ENCODE data around the gene CNFN. TPM values are rescaled to one million over a fixed set of nuclear protein-coding genes. Genes with fewer than 3 reads are reported as not detected.
A peak's percentile ranks its signal among the peaks of the same experiment; 100 is the strongest.

CNFN gene, protein sequence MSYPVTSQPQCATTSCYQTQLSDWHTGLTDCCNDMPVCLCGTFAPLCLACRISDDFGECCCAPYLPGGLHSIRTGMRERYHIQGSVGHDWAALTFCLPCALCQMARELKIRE
- total RNA-seq = not detected in 2 replicates

DNA sequence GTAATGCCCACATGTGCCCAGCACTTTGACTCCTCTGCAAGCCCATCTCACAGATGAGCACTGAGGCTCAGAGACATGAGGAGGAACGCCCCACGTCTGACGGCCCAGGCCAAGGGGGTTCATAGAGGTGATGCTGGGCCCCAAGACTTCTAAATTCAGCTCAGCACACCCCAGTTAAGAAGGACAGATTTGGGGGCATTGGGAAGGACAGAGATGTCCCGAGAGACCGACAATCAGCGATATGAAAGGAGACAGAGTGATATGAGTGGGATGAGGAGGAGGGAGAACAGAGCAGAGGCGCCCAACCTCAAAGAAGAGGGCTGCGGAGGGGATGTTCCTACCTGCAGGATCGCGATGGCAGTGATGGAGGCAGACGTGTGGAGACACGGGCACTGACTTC lies at the start of gene CNFN:
Gene CNFN, minus strand, starts transcription at position 399 of the 400 bp plus-strand sequence. CDS start 1,260 bp downstream, outside the sequence.
- intact Hi-C loops (cut with micrococcal nuclease) = no loop called here
- no peak within 1 kb of the TSS for H3K4me3 Mint-ChIP-seq
- DNase-seq = no peak
- no peak within 1 kb of the TSS for H3K27ac Mint-ChIP-seq
- peaks cover 30% of the 10 kb centered on the region for H3K27me3 Mint-ChIP-seq
- peaks cover 6% of the 10 kb centered on the region for H3K4me1 Mint-ChIP-seq
- no peaks in the 10 kb centered on the region for H3K9me3 Mint-ChIP-seq
- H3K36me3 Mint-ChIP-seq (ENCODE audit: low read depth) = no peaks in the 10 kb centered on the region

DNA sequence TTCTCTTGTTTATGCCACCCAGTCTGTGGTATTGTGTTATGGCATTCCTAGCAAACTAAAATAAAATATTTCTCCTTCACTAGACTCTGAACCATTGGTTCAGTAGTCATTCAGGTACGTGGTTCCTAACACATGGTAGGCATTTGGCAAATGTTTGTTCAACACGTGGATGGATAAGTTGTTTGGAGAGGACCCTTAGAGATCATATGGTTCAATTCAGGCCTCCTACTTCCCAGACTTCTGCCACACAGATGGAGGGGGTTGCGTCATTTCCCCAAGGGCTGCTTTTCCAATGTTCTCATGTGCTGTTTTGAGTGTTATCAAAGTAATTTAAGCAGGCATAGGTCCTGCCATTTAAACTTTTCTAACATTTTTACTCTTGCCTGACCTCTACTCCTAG lies 45.9 kb upstream of the CNFN start:
- Mint-ChIP-seq H3K27ac (no peak overlapping the region), H3K27me3 (peaks cover 7% of the 10 kb centered on the region), H3K4me3 (no peak overlapping the region), H3K4me1 (peaks cover 14% of the 10 kb centered on the region), H3K36me3 (ENCODE audit: low read depth) (no peaks in the 10 kb centered on the region), H3K9me3 (no peaks in the 10 kb centered on the region)
- intact Hi-C loops (cut with micrococcal nuclease) = no loop called here
- DNase-seq = no peak

DNA sequence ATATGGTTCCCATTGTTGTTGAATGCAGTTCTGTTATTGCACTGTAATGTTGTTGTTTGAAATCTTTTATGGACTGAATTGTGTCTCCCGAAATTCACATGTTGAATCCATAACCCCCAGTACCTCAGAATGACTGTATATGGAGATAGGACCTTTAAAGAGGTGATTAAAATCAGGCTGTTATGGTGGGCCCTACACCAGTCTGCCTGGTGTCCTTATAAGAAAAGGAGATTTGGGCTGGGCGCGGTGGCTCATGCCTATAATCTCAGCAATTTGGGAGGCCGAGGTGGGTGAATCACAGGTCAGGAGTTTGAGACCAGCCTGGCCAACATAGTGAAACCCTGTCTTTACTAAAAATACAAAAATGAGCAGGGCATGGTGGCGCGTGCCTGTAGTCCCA lies 45.2 kb upstream of the CNFN start:
- no peaks in the 10 kb centered on the region for H3K9me3 Mint-ChIP-seq
- peaks cover 7% of the 10 kb centered on the region for H3K27me3 Mint-ChIP-seq
- H3K36me3 Mint-ChIP-seq (ENCODE audit: low read depth) = no peaks in the 10 kb centered on the region
- intact Hi-C loops (cut with micrococcal nuclease) = no loop called here
- H3K4me3 Mint-ChIP-seq = no peak overlapping the region
- H3K4me1 Mint-ChIP-seq = peaks cover 7% of the 10 kb centered on the region
- DNase-seq = no peak
- no peak overlapping the region for H3K27ac Mint-ChIP-seq

DNA sequence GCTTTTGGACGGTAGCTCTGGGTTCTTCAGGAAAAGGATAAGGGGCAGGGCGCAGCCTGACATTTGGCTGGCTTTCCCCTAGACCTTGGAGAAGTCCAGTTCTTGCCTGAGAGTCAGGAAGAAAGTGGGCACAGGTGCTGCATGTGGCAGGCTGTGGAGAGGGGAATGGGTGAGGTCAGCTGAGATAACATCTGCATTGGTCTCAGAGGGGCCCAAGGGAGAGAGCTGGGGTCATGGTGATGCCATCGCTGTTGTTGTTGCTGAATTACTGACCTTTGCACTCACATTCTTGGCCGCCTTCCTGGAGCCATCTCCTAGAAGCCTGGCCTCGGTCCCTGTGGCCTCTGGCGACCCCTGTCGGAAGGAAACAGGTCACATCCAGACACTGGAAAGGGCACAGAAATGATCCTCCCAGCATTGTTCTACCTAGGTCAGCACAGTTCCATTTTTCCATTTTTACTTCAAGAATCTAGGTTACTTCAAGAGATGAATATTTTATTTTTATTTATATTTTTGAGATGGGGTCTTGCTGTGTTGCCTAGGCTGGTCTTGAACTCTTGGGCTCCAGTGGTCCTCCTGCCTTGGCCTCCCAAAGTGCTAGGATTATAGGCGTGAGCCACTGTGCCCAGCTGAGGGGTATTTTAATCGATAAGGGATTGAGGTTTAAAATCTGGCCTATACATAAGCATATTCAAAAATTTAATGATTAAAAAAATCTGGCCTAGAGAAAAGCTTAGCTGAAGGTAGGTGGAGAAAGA lies 43.6 kb upstream of the CNFN start:
- peak; percentile 89 for DNase-seq
- no peaks in the 10 kb centered on the region for H3K9me3 Mint-ChIP-seq
- peaks cover 4% of the 10 kb centered on the region for H3K4me1 Mint-ChIP-seq
- no peak overlapping the region for H3K27ac Mint-ChIP-seq
- no peaks in the 10 kb centered on the region for H3K36me3 Mint-ChIP-seq (ENCODE audit: low read depth)
- intact Hi-C loops (cut with micrococcal nuclease) = loop anchor here (1.0 kb wide), 1 partner anchor 10 kb away; no protein-coding TSS in a partner anchor
- peaks cover 7% of the 10 kb centered on the region for H3K27me3 Mint-ChIP-seq
- no peak overlapping the region for H3K4me3 Mint-ChIP-seq

DNA sequence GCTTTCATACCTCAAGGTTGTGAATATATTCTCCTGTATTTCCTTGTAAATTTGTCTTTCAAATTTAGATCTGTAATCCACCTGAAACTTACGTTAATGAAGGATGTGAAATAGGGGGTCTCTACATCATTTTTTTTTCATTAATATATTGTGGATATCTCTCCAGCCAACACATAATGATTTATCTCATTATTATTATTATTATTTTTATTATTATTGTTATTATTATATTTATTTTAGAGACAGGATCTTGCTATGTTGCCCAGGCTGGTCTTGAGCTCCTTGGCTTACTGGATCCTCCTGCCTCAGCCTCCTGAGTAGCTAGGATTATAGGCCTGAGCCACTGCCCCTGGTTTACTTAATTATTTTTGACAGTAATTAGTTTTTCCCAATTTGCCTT lies 41.4 kb upstream of the CNFN start:
- no peak for DNase-seq
- H3K4me1 Mint-ChIP-seq = no peaks in the 10 kb centered on the region
- intact Hi-C loops (cut with micrococcal nuclease) = no loop called here
- H3K36me3 Mint-ChIP-seq (ENCODE audit: low read depth) = no peaks in the 10 kb centered on the region
- no peak overlapping the region for H3K4me3 Mint-ChIP-seq
- no peaks in the 10 kb centered on the region for H3K9me3 Mint-ChIP-seq
- peaks cover 7% of the 10 kb centered on the region for H3K27me3 Mint-ChIP-seq
- no peak overlapping the region for H3K27ac Mint-ChIP-seq

DNA sequence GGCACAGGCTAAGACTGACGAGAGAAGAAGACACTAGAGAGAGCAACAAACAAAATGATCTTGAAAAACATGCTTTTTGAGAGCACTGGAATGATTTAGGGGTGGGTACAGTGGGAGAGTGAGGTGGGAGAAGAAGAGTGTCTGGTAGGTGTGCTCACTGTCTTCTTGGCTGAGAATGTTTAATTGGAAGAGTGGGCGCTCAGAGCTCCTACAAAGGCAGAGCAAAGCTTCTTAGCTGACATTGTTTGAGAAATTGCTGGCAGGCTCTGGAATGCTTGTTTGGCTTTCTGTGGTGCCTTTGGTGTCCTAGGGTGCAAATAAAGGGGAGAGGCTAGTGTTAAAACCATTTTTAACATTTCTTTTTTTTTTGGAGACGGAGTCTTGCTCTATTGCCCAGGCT lies 38.6 kb upstream of the CNFN start:
- no peak for DNase-seq
- Mint-ChIP-seq H3K36me3 (ENCODE audit: low read depth) (no peaks in the 10 kb centered on the region), H3K27me3 (peaks cover 2% of the 10 kb centered on the region), H3K27ac (no peak overlapping the region), H3K4me1 (peaks cover 5% of the 10 kb centered on the region), H3K4me3 (no peak overlapping the region), H3K9me3 (no peaks in the 10 kb centered on the region)
- intact Hi-C loops (cut with micrococcal nuclease) = loop anchor here (10.0 kb wide), 1 partner anchor 294 kb away; the partner anchor contains the start of gene POU2F2

DNA sequence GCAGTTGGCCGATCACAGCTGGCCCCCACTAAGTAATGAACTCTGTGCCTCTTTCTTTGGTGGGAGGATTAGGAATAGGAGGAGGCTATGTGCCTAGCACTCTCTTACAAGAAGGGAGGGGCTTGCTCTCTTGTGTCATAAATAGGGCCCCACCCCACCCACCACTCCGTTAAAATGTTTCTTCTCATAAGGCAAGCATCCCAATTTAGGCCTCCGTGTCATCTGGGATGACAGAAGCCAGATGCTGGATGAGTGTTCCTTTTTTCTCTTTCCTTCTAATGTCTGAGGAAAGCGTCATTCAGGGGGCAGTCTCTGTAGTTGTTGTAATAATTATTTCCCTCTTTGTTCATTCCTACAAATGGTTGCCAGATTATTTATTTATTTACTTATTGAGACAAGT lies 37.2 kb upstream of the CNFN start, which contains the start of gene LIPE:
Gene LIPE, minus strand, starts transcription at position 76 of the 400 bp plus-strand sequence. CDS start 239 bp downstream, outside the sequence.
- peaks cover 11% of the 10 kb centered on the region for H3K4me1 Mint-ChIP-seq
- H3K4me3 Mint-ChIP-seq = no peak within 1 kb of the TSS
- H3K9me3 Mint-ChIP-seq = no peaks in the 10 kb centered on the region
- intact Hi-C loops (cut with micrococcal nuclease) = loop anchor here (10.0 kb wide), 1 partner anchor 293 kb away; the partner anchor contains the start of gene POU2F2
- no peaks in the 10 kb centered on the region for H3K27me3 Mint-ChIP-seq
- DNase-seq = no peak
- no peak within 1 kb of the TSS for H3K27ac Mint-ChIP-seq
- H3K36me3 Mint-ChIP-seq (ENCODE audit: low read depth) = no peaks in the 10 kb centered on the region

DNA sequence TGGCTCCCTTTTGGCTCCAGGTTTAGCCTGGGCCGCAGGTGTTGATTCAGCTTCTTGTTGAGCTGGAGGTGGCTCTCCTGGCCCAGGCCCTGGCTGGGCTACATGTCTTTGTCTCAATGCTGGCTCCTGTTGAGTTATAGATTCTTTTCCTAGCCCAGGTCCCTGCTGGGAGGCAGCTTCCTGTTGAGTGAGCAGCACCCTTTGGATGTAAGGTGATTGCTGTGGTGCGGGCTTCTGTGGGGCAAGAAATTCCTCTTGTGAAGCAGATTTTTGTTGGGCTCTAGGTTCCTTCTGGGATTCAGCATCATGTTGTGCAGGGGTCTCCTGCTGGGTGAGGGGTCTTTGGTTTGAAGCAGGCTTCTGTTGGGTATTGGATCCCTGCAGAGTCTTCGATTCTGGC lies 36.5 kb upstream of the CNFN start:
- no peaks in the 10 kb centered on the region for H3K9me3 Mint-ChIP-seq
- H3K36me3 Mint-ChIP-seq (ENCODE audit: low read depth) = no peaks in the 10 kb centered on the region
- no peaks in the 10 kb centered on the region for H3K27me3 Mint-ChIP-seq
- H3K4me1 Mint-ChIP-seq = peaks cover 16% of the 10 kb centered on the region
- H3K27ac Mint-ChIP-seq = no peak overlapping the region
- H3K4me3 Mint-ChIP-seq = no peak overlapping the region
- no peak for DNase-seq
- intact Hi-C loops (cut with micrococcal nuclease) = loop anchor here (10.0 kb wide), 1 partner anchor 292 kb away; the partner anchor contains the start of gene POU2F2

DNA sequence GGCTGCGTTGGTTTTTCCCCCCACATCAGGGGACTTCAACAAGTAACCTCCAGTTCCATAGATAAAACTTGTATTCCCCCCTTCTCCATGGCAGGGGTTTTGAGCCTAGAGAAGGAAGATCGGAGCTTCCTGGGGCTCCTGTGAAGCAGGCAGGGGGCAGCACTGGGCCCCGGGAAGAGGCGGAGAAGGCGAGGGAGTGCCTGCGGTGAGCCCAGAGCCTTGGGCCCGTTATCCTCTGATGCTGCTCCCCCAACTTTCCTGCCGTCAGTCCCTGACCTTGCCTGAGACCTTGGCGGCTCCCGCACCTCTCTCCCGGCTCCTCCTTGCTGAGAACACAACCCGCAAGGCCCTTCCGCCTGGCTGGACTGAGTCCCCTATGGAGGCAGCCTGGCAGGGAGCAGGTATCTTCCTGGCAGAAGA lies 34.6 kb upstream of the CNFN start:
- no peaks in the 10 kb centered on the region for H3K9me3 Mint-ChIP-seq
- no peaks in the 10 kb centered on the region for H3K27me3 Mint-ChIP-seq
- H3K4me1 Mint-ChIP-seq = peaks cover 33% of the 10 kb centered on the region
- H3K27ac Mint-ChIP-seq = no peak overlapping the region
- peak; percentile 59 for DNase-seq
- peaks cover 3% of the 10 kb centered on the region for H3K36me3 Mint-ChIP-seq (ENCODE audit: low read depth)
- peak overlapping the region; percentile 91 for H3K4me3 Mint-ChIP-seq
- intact Hi-C loops (cut with micrococcal nuclease) = loop anchor here (5.0 to 10.0 kb wide), 2 partner anchors 142 to 290 kb away; partner anchors contain the start of gene POU2F2

DNA sequence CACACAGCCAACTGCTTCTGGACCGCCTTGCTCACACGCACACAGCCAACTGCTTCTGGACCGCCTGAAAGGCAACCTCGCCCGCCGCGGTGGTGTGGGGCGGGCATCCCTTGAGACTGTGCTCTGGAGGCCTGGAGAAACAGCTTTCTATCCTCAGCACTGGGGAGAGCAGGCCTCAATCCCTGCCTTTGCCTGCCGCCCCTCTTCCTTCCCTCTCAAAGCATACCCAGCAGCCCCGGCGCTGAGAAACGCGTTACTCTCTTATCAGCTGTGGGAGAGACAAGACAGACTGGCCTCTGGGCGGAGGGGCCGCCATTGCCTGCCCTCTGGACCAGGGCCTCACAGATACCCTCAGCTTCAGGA lies 34.2 kb upstream of the CNFN start:
- H3K4me3 Mint-ChIP-seq = peak overlapping the region; percentile 91

DNA sequence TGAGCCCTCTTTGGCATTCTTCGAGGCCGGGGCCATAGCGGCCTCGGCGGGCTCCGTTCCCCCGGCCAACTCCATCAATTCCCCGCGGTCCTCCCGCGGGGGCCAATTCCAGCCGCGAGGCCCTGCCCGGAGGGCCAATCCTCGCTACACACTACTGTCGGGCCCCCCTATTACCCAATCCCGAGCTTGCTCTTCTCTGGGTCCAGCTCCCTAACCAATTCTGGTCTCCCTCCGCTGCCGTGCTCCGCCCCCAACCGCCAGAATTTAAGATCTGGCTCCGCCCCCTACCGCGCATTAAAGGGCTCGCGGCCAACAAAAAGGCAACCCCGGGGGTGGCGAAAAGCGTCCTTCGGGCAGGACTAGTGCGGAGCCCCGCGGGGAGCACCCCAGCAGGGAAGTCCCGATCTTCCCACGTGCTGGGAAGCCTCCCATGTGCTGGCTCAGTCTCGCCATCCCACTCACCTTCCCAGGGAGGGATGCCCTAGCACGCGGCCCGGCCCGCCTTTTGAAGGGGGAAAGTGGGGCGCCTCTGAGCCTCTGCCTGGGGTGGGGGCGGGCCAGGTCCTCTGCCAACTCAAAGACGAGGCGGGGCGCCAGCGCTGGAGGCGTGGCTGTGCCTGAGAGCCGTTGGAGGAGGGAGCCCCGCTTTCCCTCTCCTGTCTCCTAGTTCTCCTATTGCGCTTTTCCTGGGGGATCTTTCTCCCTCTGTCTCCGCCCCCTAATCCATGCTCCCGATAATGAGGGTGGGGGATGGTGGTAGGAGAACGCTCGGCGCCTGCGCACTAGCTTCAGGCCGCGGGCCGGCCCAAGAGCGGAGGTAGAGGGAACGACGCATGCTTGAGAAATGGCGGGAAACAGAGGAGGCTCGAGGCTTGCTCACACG lies 33.6 kb upstream of the CNFN start:
- peak overlapping the region; percentile 91 for H3K4me3 Mint-ChIP-seq
- peak overlapping the region; percentile 91 for H3K27ac Mint-ChIP-seq
- peaks cover 36% of the 10 kb centered on the region for H3K4me1 Mint-ChIP-seq
- no peaks in the 10 kb centered on the region for H3K9me3 Mint-ChIP-seq
- peaks cover 5% of the 10 kb centered on the region for H3K36me3 Mint-ChIP-seq (ENCODE audit: low read depth)
- intact Hi-C loops (cut with micrococcal nuclease) = loop anchor here (1.0 to 10.0 kb wide), 6 partner anchors 10 to 289 kb away; partner anchors contain the start of gene POU2F2
- peak; percentile 98 for DNase-seq
- H3K27me3 Mint-ChIP-seq = no peaks in the 10 kb centered on the region

More for the DNA sequence above, 34.2 kb upstream of the CNFN start:
- no peaks in the 10 kb centered on the region for H3K9me3 Mint-ChIP-seq
- no peak for DNase-seq
- H3K4me1 Mint-ChIP-seq = peaks cover 35% of the 10 kb centered on the region
- intact Hi-C loops (cut with micrococcal nuclease) = loop anchor here (5.0 to 10.0 kb wide), 2 partner anchors 142 to 290 kb away; partner anchors contain the start of gene POU2F2
- H3K36me3 Mint-ChIP-seq (ENCODE audit: low read depth) = peaks cover 3% of the 10 kb centered on the region
- no peaks in the 10 kb centered on the region for H3K27me3 Mint-ChIP-seq
- H3K27ac Mint-ChIP-seq = peak overlapping the region; percentile 91

DNA sequence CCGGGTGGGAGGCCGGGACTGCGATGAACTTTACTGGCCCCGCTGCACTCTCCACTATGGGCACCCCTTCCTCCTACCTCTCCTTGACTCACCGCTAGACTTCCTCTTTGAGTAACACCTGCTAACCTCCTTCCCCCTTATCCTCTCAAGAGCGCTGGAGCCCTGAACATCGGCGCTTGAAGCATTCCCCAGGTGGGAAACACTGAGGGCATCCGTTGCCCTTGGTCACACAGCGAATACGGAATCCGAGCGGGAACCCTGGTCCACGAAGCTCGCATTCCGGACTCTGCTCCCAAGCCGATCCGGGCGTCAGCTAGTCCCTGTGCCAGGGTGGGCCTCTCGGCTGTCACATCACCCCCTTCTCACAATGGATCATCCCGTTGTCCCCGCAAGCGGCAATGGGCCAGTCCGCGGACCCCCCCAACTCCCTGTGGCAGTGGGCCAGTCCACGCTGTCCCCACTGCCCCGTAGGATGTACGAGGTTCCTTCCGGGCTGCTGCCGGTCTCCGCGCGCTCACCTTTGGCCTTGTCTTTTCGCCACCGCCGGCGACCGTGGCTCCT lies 32.9 kb upstream of the CNFN start:
- DNase-seq = no peak
- Mint-ChIP-seq H3K4me1 (peaks cover 36% of the 10 kb centered on the region), H3K9me3 (no peaks in the 10 kb centered on the region), H3K4me3 (peak overlapping the region; percentile 91), H3K36me3 (ENCODE audit: low read depth) (peaks cover 6% of the 10 kb centered on the region), H3K27ac (peak overlapping the region; percentile 91), H3K27me3 (no peaks in the 10 kb centered on the region)
- intact Hi-C loops (cut with micrococcal nuclease) = loop anchor here (1.0 to 10.0 kb wide), 6 partner anchors 10 to 288 kb away; partner anchors contain the start of gene POU2F2
